Right kidney (tissue), 1 donor: Measurements from ENCODE around the gene CDT1.
A peak's percentile ranks its signal among the peaks of the same experiment; 100 is the strongest.
"Not testable (repeated sequence)": the region's sequence is repeated elsewhere in the genome, so short reads cannot be mapped to it uniquely, and the experiment has no call there.

Experiments
- DNase-seq: peaks from one replicate; pipeline ENCODE4 v3.0.0-alpha.2; 2016

The CDT1 gene

GRCh38 chr16:88767546-88768070, 36.0 kb upstream of the CDT1 start:
- no peak for DNase-seq

GRCh38 chr16:88768071-88768783, 35.4 kb upstream of the CDT1 start:
- no peak for DNase-seq

GRCh38 chr16:88769617-88770460, 33.8 kb upstream of the CDT1 start:
- DNase-seq, result no peak

- DNase-seq, result peak; percentile 70
Observed at GRCh38 chr16:88770461-88771293, 32.9 kb upstream of the CDT1 start.

GRCh38 chr16:88771294-88771772, 32.3 kb upstream of the CDT1 start:
- no peak for DNase-seq

GRCh38 chr16:88771781-88772180, 31.8 kb upstream of the CDT1 start:
- DNase-seq, result not testable (repeated sequence)

GRCh38 chr16:88772871-88773811, 30.4 kb upstream of the CDT1 start:
- DNase-seq, result peak; percentile 47

- DNase-seq, result no peak
Observed at GRCh38 chr16:88773812-88774291, 29.7 kb upstream of the CDT1 start.

- DNase-seq, result no peak
Observed at GRCh38 chr16:88774544-88775393, 28.8 kb upstream of the CDT1 start.

GRCh38 chr16:88775825-88776224, 27.8 kb upstream of the CDT1 start:
- no peak for DNase-seq

GRCh38 chr16:88777471-88778270, 25.9 kb upstream of the CDT1 start:
- no peak for DNase-seq

- no peak for DNase-seq
Observed at GRCh38 chr16:88778271-88778525, 25.4 kb upstream of the CDT1 start.

- DNase-seq, result no peak
Observed at GRCh38 chr16:88778541-88779065, 25.0 kb upstream of the CDT1 start.

- no peak for DNase-seq
Observed at GRCh38 chr16:88779406-88780141, 24.0 kb upstream of the CDT1 start.

GRCh38 chr16:88780142-88781062, 23.2 kb upstream of the CDT1 start:
- DNase-seq, result no peak

- DNase-seq, result no peak
Observed at GRCh38 chr16:88781140-88782077, 22.2 kb upstream of the CDT1 start.
